ENCODE data around the gene PDIA6. TPM values are rescaled to one million over a fixed set of nuclear protein-coding genes. Genes with fewer than 3 reads are reported as not detected.

The PDIA6 gene
- total RNA-seq, 1 donor from 2014 or later, result 109 TPM

DNA sequence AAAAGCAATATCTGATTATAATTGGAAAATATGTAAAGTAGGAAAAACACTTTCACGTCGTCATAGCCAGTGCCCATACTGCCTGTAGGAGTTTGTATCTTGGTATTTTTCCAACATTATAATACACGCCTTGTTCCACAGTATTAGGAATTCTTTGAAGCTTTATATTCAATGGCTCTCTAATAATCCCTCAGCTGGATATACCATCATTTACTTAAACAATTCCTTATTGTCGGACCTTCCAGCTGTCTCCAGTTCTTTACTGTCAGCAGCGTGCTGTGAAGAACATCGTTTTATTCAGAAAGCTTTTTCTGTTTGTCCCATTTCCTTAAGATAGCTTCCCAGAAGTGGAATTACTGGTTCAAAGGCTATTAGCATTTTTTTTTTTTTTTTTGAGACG lies 59.4 kb downstream of the PDIA6 start:
- TF ChIP-seq, protein P1, sequence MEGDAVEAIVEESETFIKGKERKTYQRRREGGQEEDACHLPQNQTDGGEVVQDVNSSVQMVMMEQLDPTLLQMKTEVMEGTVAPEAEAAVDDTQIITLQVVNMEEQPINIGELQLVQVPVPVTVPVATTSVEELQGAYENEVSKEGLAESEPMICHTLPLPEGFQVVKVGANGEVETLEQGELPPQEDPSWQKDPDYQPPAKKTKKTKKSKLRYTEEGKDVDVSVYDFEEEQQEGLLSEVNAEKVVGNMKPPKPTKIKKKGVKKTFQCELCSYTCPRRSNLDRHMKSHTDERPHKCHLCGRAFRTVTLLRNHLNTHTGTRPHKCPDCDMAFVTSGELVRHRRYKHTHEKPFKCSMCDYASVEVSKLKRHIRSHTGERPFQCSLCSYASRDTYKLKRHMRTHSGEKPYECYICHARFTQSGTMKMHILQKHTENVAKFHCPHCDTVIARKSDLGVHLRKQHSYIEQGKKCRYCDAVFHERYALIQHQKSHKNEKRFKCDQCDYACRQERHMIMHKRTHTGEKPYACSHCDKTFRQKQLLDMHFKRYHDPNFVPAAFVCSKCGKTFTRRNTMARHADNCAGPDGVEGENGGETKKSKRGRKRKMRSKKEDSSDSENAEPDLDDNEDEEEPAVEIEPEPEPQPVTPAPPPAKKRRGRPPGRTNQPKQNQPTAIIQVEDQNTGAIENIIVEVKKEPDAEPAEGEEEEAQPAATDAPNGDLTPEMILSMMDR (IDR thresholded peaks at IDR 0.05), result no peak
- intact Hi-C loops (cut with micrococcal nuclease), result no loop called here
- Mint-ChIP-seq H3K9me3 (no peaks in the 10 kb centered on the region), H3K4me3 (no peak overlapping the region), H3K36me3 (ENCODE audit: low read depth) (no peaks in the 10 kb centered on the region), H3K27ac (no peak overlapping the region), H3K27me3 (no peaks in the 10 kb centered on the region), H3K4me1 (no peaks in the 10 kb centered on the region)
- ChIA-PET CTCF (interaction anchor here (0.6 kb wide), 1 partner anchor 1120 kb away, joined by 3 read pairs; no protein-coding TSS in a partner anchor), POLR2A (interaction anchor here (0.7 kb wide), 1 partner anchor 708 kb away, joined by 5 read pairs; no protein-coding TSS in a partner anchor)
- DNase-seq (no peak), ATAC-seq (ENCODE audit: low read depth) (no peak)

DNA sequence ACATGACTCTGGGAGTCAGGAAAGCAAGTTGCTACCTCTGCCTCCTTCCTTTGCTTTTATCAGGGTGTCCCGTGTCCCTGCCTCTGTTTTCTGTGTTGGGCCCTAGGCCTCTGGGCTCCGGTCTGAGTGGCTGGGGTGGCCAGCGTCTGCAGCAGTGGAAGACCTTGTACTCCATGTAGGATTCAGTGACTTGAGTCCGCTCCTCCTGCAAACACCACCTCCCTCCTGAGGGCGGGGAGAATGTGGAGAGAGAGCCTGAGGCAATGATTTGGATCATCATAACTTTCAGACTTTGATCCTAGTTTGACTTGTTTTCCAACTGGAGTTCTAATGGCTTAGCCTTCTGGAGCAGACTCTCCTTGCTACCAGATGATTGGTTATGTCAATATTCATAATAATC lies 60.3 kb downstream of the PDIA6 start:
- Mint-ChIP-seq H3K9me3 (no peaks in the 10 kb centered on the region), H3K36me3 (ENCODE audit: low read depth) (no peaks in the 10 kb centered on the region), H3K27me3 (no peaks in the 10 kb centered on the region), H3K4me1 (peaks cover 3% of the 10 kb centered on the region), H3K4me3 (no peak overlapping the region), H3K27ac (no peak overlapping the region)
- ChIA-PET CTCF (no interaction called here), POLR2A (no interaction called here)
- intact Hi-C loops (cut with micrococcal nuclease), result no loop called here
- ATAC-seq (ENCODE audit: low read depth), result no peak
- no peak for DNase-seq
- TF ChIP-seq, protein P1 (IDR thresholded peaks at IDR 0.05), result no peak

DNA sequence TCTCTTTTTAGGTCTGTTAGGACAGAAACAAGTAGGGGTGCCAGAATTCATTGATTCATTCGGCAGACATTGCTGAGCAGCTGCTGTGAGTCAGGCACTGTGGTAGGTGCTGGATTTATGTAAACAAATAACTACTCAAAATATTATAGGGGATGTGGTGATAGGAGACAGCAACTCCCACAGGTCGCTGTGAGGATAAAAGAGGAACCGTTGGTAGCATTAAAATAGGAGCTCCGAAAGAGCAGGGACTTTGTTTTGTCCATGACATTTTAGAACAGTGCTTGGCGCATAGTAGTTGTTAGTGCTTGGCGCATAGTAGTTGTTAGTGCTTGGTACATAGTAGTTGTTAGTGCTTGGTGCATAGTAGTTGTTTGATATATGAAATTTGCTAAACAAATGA lies 62.0 kb downstream of the PDIA6 start:
- Mint-ChIP-seq H3K4me3 (no peak overlapping the region), H3K27ac (no peak overlapping the region), H3K4me1 (peaks cover 18% of the 10 kb centered on the region), H3K27me3 (no peaks in the 10 kb centered on the region), H3K36me3 (ENCODE audit: low read depth) (no peaks in the 10 kb centered on the region), H3K9me3 (no peaks in the 10 kb centered on the region)
- TF ChIP-seq, protein P1 (IDR thresholded peaks at IDR 0.05), result no peak
- ChIA-PET CTCF (no interaction called here), POLR2A (no interaction called here)
- ATAC-seq (ENCODE audit: low read depth) (no peak), DNase-seq (no peak)
- intact Hi-C loops (cut with micrococcal nuclease), result no loop called here

DNA sequence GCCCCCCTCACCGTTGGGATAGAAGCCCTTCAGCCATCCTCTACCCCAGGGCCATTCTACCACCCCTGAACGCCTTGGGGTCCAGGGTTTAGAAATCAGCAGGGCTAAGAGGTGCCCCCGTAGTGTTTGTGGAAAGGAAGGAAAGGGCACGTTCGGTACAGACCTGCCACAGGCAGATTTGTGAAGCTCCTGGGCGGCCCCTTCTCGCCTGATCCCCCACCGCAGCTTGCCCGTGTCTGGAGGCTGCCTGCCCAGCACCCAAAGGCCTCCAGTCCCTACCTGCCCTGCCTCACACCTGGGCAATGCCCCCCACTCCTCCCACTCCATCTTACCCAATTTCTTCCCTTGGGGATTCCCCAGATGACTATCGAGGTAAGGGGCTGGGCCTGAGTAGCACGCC lies 69.9 kb downstream of the PDIA6 start:
- Mint-ChIP-seq H3K4me1 (peaks cover 37% of the 10 kb centered on the region), H3K9me3 (no peaks in the 10 kb centered on the region), H3K4me3 (no peak overlapping the region), H3K27me3 (no peaks in the 10 kb centered on the region), H3K36me3 (ENCODE audit: low read depth) (no peaks in the 10 kb centered on the region), H3K27ac (no peak overlapping the region)
- TF ChIP-seq, protein P1 (IDR thresholded peaks at IDR 0.05), result no peak
- intact Hi-C loops (cut with micrococcal nuclease), result no loop called here
- ATAC-seq (ENCODE audit: low read depth) (no peak), DNase-seq (no peak)
- CTCF ChIA-PET, result no interaction called here
- POLR2A ChIA-PET, result no interaction called here

DNA sequence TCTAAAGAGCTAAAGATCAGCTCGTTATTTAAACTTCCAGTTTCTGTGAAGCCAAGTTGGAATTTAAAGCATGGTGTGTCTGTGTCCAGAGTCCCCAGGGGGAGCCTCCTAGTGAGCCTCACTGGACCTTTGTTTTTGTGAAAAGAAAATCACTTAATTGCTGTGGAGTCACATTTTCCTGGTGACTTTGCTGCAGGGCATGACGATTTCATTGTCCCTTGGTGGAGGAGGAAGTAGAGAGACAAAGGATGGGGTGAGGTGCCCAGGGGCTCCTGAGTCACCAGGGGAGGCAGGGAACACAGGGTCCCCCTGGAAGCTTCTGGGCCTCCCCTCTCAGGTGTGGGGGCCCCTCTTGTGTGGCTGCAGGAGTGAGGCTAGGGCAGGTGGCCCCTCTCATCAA lies 71.4 kb downstream of the PDIA6 start:
- Mint-ChIP-seq H3K9me3 (no peaks in the 10 kb centered on the region), H3K27me3 (no peaks in the 10 kb centered on the region), H3K4me3 (no peak overlapping the region), H3K4me1 (peaks cover 24% of the 10 kb centered on the region), H3K36me3 (ENCODE audit: low read depth) (no peaks in the 10 kb centered on the region), H3K27ac (no peak overlapping the region)
- TF ChIP-seq, protein P1 (IDR thresholded peaks at IDR 0.05), result no peak
- ATAC-seq (ENCODE audit: low read depth) (no peak), DNase-seq (no peak)
- POLR2A ChIA-PET, result no interaction called here
- intact Hi-C loops (cut with micrococcal nuclease), result no loop called here
- CTCF ChIA-PET, result no interaction called here

All from activated B cell treated with CpG ODN at 0.5 μM for 24 hours (primary cell).